AG20443 (cell line): Measurements from ENCODE around the gene EDNRA.

ENCODE experiments used
- DNase-seq: peaks from one replicate; pipeline ENCODE4 v3.0.0; 2012; ENCODE audit warnings: low spot score, mixed read lengths

The EDNRA gene

GRCh38 chr4:147498031-147498660, 17.2 kb downstream of the EDNRA start:
- DNase-seq, result peak; percentile 18

DNA sequence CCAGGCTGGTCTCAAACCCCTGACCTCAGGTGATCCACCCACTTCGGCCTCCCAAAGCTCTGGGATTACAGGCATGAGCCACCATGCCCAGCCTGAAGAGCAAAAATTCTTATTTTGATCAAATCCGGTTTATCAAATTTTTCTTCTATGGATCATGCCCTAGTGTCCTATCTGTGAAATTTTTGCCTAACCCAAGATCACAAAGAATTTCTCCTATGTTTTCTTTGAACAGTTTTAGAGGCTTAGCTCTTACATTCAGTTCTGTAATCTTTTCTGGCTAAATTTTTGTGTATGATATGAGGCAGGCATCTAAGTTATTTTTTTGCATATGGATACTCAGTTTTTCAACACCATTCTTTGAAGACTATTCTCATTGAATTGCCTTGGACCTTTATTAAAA, 27.4 kb downstream of the EDNRA start:
- DNase-seq, result no peak

DNA sequence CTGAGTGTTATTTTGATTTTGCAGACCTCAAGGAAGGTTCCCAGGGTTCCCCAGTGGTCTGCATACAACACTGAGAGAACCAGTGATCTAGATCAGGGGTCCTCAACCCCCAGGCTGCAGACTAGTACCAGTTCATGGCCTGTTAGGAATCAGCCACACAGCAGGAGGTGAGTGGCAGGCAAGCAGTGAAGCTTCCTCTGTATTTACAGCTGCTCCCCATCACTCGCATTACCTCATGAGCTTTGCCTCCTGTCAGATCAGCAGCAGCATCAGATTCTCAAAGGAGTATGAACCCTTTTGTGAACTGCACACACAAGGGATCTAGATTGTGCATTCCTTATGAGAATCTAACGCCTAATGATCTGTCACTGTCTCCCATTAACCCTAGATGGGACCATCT, 28.5 kb downstream of the EDNRA start:
- no peak for DNase-seq

- no peak for DNase-seq
Measured at GRCh38 chr4:147510962-147511668, 30.2 kb downstream of the EDNRA start.

- no peak for DNase-seq
Measured at GRCh38 chr4:147513091-147513490, 32.2 kb downstream of the EDNRA start.

DNA sequence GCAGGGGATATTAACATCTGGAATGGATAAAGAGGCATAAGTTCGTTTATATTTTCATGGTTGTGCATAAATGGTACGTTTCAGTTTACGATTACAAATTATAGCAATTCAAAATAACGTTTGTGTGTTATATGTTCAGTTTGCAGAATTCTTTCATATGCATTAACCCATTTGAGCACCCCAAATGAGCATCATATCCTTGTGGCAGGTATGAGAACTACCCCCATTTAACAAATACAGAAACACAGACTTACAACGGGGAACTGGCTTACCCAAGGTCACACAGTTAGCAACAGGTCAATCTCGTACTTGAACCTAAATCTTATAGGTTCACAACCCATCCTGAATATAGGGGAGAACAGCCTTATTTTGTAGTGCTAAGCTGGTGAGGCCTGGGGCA, 33.1 kb downstream of the EDNRA start:
- no peak for DNase-seq

DNA sequence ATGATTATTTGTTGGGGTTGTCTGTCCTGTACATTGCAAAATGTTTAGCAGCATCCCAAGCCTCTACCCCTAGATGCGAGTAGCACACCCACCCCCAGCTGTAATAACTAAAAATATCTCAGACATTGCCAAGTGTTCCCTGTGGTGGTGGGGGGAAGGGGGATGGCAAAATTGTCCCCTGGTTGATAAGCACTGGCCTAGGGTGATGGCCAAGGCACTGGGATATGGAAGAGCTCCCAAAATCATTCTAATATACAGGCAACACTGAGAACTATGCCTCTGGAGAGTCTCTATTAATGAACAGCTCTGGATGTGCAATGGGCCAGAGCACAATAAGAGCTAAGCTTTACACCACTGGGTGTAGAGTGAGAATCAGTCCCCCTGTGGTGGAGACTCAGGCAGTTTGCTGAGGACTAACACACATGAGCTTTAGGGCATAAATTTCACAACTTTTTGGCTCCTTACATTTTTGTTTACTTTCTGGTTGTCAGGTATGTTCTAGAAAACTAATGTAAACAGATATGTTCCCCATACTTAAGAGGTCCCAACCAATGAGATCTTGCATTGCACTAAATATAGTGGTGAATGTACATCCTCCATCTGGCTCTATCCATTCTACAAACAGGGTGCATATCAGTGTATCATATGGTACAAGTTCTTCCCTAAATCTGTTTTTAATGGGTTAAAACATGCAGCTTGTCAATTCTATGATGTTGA, 34.5 kb downstream of the EDNRA start:
- DNase-seq, result no peak

DNA sequence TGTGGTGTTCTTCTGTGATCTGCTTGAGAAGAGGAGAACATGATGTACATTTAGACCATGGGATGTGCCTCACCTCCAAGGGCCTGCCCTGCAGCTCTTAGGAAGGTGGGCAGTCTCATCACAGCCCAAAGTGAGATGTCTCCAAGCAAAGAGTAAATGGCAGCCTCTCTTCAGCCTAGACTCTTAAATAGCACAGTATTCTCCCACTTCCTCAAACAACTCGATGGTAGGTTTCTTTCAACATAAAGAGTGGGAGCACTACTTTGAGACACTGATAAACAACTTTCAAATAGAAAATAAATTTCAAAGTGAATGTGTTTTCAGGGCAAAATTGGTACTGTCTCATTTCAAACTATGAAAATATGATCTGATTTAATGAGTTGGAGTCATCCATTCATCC, 35.2 kb downstream of the EDNRA start:
- no peak for DNase-seq

GRCh38 chr4:147518086-147518485, 37.2 kb downstream of the EDNRA start:
- DNase-seq, result no peak

DNA sequence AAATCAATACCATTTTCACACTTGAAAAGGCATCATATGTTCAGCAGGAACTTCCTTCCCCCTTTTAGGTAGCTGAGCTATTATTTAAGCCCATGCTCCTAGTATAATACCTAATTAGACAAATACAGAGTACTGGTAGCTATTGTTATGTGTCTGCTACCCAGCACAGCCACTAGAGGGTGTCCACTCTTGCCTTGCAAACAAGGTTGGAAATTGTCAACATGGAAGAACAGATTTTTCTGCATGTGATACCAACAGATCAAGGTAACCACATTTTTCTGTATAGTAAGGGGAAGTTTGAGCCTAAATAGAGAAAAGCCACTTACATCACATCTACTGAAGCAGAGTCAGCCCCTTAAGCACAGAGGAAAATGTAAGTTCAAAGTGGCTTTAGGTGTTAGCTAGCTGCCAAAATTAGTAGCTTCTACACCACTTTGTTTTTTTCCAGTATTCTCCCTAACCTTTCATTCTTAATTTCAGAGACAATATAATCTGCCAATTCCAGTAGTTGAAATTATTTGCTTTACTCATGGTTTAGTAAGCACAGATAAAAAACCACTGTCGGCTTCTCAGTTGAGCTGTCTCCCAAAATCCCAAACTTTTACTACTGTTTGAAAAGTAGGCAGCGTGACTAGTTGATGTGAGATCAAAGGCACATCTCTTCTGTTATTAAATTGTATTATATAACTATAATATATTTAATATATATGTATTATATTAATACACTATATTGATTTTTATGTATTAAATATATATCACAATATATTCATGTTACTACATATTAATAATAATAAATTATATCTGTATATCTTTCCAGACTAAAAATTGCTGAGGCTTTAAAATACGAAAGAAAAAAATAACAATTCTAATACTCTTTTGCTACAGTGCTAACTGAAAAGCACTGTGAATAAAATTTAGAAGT, 38.2 kb downstream of the EDNRA start:
- peak; percentile 68 for DNase-seq

- no peak for DNase-seq
Measured at GRCh38 chr4:147524601-147525000, 43.7 kb downstream of the EDNRA start.

- no peak for DNase-seq
Measured at GRCh38 chr4:147525494-147526271, 44.8 kb downstream of the EDNRA start.

DNA sequence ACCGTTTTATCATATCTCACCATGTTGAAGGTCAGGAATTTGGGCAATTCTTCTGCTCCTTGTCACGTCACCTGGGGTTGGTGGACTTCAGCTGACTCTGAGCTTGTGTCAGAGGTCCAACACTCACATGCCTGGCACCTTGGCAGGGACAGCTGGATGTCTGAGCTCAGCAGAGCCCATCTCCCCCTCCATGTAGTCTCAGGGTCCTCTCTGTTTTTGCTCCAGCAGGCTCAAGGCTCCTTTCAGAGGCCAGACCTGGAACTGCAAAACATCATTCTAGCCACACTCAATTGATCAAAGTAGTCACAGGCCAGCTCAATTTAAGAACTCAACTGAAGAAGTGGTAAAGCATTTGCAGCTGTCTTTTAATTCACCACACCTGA, 45.4 kb downstream of the EDNRA start:
- no peak for DNase-seq

DNA sequence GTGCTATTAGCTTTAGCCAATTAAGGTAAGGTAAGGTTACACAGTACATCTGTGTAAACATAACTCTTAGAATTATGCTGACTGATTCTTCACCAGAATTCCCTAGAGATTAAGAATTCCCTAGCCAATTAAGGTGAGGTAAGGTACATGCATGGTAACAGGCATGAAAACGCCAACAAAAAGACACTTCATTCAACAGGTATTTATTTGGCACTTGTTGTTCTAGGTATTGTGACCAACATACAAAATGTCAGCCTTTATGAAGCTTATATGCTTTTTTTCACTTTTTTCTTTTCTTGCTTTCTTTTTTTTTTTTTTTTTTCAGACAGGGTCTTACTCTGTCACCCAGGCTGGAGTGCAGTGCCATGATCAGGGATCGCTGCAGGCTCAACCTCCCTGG, 47.2 kb downstream of the EDNRA start:
- no peak for DNase-seq

DNA sequence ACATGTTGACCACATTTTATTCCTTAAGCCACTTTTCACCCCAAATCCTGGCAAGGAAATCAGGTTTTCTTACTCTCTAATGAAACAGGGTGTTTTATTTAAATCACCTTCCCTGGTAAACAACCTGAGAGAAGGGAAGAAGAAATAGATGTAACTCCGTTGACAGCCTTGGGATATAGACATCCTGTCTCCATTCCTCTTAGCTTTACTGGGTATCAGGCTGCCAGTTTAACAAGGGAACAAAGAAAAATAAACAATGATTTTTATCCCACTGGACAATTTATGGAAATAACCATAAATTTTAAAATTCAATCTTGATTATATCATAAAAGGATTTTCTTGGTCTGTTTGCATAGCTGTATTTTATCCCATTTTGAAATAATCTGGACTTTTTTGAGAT, 49.2 kb downstream of the EDNRA start:
- no peak for DNase-seq

- no peak for DNase-seq
Measured at GRCh38 chr4:147530723-147531122, 49.8 kb downstream of the EDNRA start.

DNA sequence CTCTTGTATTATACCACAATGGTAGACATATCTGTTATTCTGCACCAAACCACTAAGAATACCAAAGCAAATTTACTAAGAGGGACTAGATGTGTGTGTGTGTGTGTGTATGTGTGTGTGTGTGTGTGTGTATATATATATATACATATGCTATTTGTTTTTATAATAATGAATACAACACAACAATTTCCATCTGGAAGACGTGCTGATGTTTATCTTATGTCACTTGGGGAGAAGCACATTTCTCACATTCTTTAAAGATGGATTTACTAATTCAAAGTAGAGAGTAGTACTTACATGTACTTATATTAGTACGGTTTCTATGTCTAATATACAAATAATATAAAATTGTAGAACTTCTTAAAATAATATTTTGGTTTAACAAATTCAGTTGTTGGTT, 52.0 kb downstream of the EDNRA start:
- no peak for DNase-seq

GRCh38 chr4:147533331-147533730, 52.4 kb downstream of the EDNRA start:
- no peak for DNase-seq

GRCh38 chr4:147535124-147535523, 54.2 kb downstream of the EDNRA start:
- no peak for DNase-seq

DNA sequence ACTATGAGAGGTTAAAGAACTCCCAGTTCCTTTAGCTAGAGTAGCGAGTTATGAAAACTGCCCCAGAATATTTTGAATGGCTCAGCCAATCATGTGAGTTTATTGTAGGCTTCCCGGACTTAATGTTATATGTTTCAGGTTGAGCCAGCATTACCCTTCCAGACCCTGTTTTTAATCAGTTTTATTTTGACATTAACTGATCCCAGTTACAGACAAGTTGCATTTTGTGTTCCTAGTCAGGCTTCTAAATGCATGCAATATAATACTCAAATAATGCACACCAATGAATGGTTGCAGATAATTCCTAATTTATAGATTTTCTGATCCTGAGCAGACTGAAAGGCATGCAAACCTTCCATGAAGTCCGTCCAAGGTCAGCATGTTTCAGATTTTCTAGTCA, 57.8 kb downstream of the EDNRA start:
- no peak for DNase-seq

DNA sequence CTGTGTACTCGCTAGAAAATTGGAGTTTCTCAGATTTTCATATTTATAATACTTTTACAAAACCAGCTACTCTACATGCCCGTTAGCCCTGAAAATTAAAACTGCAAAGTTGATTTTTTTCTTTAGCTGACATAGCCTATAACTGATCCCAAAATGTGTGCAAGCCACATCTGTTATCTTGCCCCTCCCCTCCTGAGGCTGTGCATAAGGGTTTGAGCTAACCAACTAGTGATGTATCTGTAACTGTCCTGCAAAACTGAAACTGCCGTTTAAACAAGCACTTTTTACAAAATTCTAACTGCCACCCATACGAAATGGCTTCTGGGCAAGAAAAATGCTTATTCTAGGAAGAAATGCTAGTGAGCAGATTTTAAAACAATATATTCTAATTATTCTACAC, 59.1 kb downstream of the EDNRA start:
- DNase-seq, result no peak
